HEK293 (cell line): Measurements from ENCODE around the gene ATP2B3.
A peak's percentile ranks its signal among the peaks of the same experiment; 100 is the strongest.

ENCODE experiments used
- CTCF ChIA-PET: fragments of 350-600 bp; formaldehyde crosslinking; extraction: SDS; loops from one replicate; lab custom pipeline; 2021; ENCODE audit warnings: antibody characterized with exemption; lab: Yijun Ruan, JAX
- POLR2A ChIA-PET: fragments of 300-600 bp; formaldehyde crosslinking; extraction: SDS; loops from one replicate; lab custom pipeline; 2020; ENCODE audit warnings: antibody characterized with exemption, inconsistent platforms; lab: Yijun Ruan, JAX
- H3K27ac ChIP-seq: fragments of 200-500 bp; sonication (Bioruptor generic); 2 replicates; pipeline ENCODE4 v1.5.1; 2014; ENCODE audit warnings: low read depth, low read length, control low read depth, inconsistent platforms; ENCODE audit errors: extremely low read depth
- H3K36me3 ChIP-seq, 2 experiments: fragments of 200-500 bp in 1 of 2; sonication (Bioruptor generic) in 1 of 2; 1 replicate in 1 of 2; 2 replicates in 1 of 2; pipeline ENCODE4 v1.5.1; 2014 to 2017; ENCODE audit warnings: inconsistent platforms in 2 of 2, low read length in 2 of 2; ENCODE audit not compliant: control insufficient read depth in 2 of 2, insufficient read depth in 1 of 2
- H3K4me1 ChIP-seq: fragments of 200-500 bp; sonication (Bioruptor generic); 2 replicates; pipeline ENCODE4 v1.5.1; 2014; ENCODE audit warnings: mild to moderate bottlenecking, low read length, inconsistent platforms; ENCODE audit not compliant: control insufficient read depth, insufficient read depth
- H3K4me3 ChIP-seq: 2 replicates; pipeline ENCODE4 v1.5.1; 2011; ENCODE audit warnings: low read depth, mild to moderate bottlenecking, control low read depth, low read length, moderate library complexity
- H3K9me3 ChIP-seq: fragments of 200-500 bp; sonication (Bioruptor generic); 2 replicates; pipeline ENCODE4 v1.5.1; 2014; ENCODE audit warnings: low read depth, low read length, inconsistent platforms; ENCODE audit not compliant: control insufficient read depth, insufficient read depth
- GLIS1 ChIP-seq: fragments of 450-650 bp; formaldehyde crosslinking; IDR thresholded peaks from 2 replicates; pipeline ENCODE4 v1.5.1; 2016; ENCODE audit warnings: missing biosample characterization, missing genetic modification characterization
- MEIS1 ChIP-seq: sonication (generic); formaldehyde crosslinking; IDR thresholded peaks from 2 replicates; pipeline ENCODE4 v1.8.1; 2022; ENCODE audit warnings: missing genetic modification reagents, mild to moderate bottlenecking, borderline replicate concordance
- OSR2 ChIP-seq: fragments of 450-650 bp; formaldehyde crosslinking; IDR thresholded peaks from 2 replicates; pipeline ENCODE4 v1.5.1; 2016; ENCODE audit warnings: missing biosample characterization, missing genetic modification characterization
- SP7 ChIP-seq: fragments of 450-650 bp; formaldehyde crosslinking; IDR thresholded peaks from 2 replicates; pipeline ENCODE4 v1.5.1; 2016; ENCODE audit warnings: missing biosample characterization, missing genetic modification characterization
- WT1 ChIP-seq: fragments of 450-650 bp; formaldehyde crosslinking; IDR thresholded peaks from 2 replicates; pipeline ENCODE4 v1.5.1; 2016; ENCODE audit warnings: missing biosample characterization, missing genetic modification characterization
- ZFHX2 ChIP-seq: fragments of 450-650 bp; formaldehyde crosslinking; conservative IDR thresholded peaks from 2 replicates; pipeline ENCODE4 v1.5.1; 2016; ENCODE audit warnings: missing biosample characterization, missing genetic modification characterization
- ZIC2 ChIP-seq: fragments of 450-650 bp; formaldehyde crosslinking; IDR thresholded peaks from 2 replicates; pipeline ENCODE4 v1.5.1; 2016; ENCODE audit warnings: missing biosample characterization, missing genetic modification characterization
- ZNF121 ChIP-seq: fragments of 450-650 bp; formaldehyde crosslinking; IDR thresholded peaks from 2 replicates; pipeline ENCODE4 v1.5.1; 2016; ENCODE audit warnings: missing biosample characterization, missing genetic modification characterization
- ZNF175 ChIP-seq: fragments of 450-650 bp; formaldehyde crosslinking; IDR thresholded peaks from 2 replicates; pipeline ENCODE4 v1.5.1; 2016; ENCODE audit warnings: missing biosample characterization, missing genetic modification characterization
- ZNF335 ChIP-seq: fragments of 450-650 bp; formaldehyde crosslinking; conservative IDR thresholded peaks from 2 replicates; pipeline ENCODE4 v1.5.1; 2016; ENCODE audit warnings: missing biosample characterization, missing genetic modification characterization
- ZNF350 ChIP-seq: fragments of 450-650 bp; formaldehyde crosslinking; IDR thresholded peaks from 2 replicates; pipeline ENCODE4 v1.5.0; 2017; ENCODE audit warnings: missing biosample characterization, mild to moderate bottlenecking, missing genetic modification characterization
- ZNF423 ChIP-seq: fragments of 450-650 bp; formaldehyde crosslinking; IDR thresholded peaks from 2 replicates; pipeline ENCODE4 v1.5.1; 2016; ENCODE audit warnings: missing biosample characterization, missing genetic modification characterization
- ZNF571 ChIP-seq: fragments of 450-650 bp; formaldehyde crosslinking; IDR thresholded peaks from 2 replicates; pipeline ENCODE4 v1.5.0; 2017; ENCODE audit warnings: missing biosample characterization, missing genetic modification characterization
- ZNF654 ChIP-seq: fragments of 450-650 bp; formaldehyde crosslinking; IDR thresholded peaks from 2 replicates; pipeline ENCODE4 v1.5.1; 2016; ENCODE audit warnings: low read depth, missing biosample characterization, missing genetic modification characterization
- ZSCAN4 ChIP-seq: fragments of 450-650 bp; formaldehyde crosslinking; IDR thresholded peaks from 2 replicates; pipeline ENCODE4 v1.5.1; 2017; ENCODE audit warnings: missing biosample characterization, missing genetic modification characterization
- TF ChIP-seq, protein P1 (sequence below): fragments of 450-650 bp; formaldehyde crosslinking; IDR thresholded peaks from 2 replicates; pipeline ENCODE4 v1.5.1; 2016; ENCODE audit warnings: missing biosample characterization, missing genetic modification characterization
- TF ChIP-seq, protein P2 (sequence below): fragments of 450-650 bp; formaldehyde crosslinking; optimal IDR thresholded peaks from 2 replicates; pipeline ENCODE3; 2016; ENCODE audit warnings: missing biosample characterization, mild to moderate bottlenecking, missing genetic modification characterization
- TF ChIP-seq, protein P3 (sequence below): fragments of 450-650 bp; formaldehyde crosslinking; IDR thresholded peaks from 2 replicates; pipeline ENCODE4 v1.5.1; 2016; ENCODE audit warnings: missing biosample characterization, missing genetic modification characterization

Gene ATP2B3

GRCh38 chrX:153539171-153539978 lies 21.9 kb downstream of the ATP2B3 start (continued):
- peak; percentile 85 for TF ChIP-seq ZNF654 (tag by site-specific recombination)
- TF ChIP-seq ZNF175, result no peak
- TF ChIP-seq, protein P1, sequence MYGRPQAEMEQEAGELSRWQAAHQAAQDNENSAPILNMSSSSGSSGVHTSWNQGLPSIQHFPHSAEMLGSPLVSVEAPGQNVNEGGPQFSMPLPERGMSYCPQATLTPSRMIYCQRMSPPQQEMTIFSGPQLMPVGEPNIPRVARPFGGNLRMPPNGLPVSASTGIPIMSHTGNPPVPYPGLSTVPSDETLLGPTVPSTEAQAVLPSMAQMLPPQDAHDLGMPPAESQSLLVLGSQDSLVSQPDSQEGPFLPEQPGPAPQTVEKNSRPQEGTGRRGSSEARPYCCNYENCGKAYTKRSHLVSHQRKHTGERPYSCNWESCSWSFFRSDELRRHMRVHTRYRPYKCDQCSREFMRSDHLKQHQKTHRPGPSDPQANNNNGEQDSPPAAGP (tag by site-specific recombination), result peak; percentile 46; the same call in 1 of the 2 replicates
- no peak for TF ChIP-seq SP7 (tag by site-specific recombination)
- TF ChIP-seq, protein P2, sequence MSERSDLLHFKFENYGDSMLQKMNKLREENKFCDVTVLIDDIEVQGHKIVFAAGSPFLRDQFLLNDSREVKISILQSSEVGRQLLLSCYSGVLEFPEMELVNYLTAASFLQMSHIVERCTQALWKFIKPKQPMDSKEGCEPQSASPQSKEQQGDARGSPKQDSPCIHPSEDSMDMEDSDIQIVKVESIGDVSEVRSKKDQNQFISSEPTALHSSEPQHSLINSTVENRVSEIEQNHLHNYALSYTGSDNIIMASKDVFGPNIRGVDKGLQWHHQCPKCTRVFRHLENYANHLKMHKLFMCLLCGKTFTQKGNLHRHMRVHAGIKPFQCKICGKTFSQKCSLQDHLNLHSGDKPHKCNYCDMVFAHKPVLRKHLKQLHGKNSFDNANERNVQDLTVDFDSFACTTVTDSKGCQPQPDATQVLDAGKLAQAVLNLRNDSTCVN (tag by site-specific recombination), result peak; percentile 23

DNA sequence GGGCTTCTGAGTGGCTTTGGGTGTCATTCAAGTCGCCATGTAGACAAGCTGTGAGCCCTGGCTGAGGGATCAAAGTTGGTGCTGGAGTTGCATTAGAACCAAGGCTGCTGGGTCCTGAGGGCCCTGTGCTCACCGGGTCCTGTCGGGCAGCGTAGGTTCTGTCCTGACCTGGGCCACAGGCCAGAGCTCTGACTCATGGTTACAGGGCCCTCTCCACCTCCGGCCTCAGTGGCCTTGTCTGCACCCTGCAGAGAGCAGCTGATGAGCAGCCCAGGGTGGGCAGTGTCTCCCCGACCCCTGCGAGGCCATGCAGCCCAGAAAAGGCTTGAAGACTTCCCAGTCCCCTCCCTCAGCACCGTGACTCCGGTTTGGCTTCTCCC lies 22.5 kb downstream of the ATP2B3 start:
- Histone ChIP-seq H3K9me3 (no peaks in the 10 kb centered on the region), H3K27ac (no peak overlapping the region)
- CTCF ChIA-PET, result interaction anchor here (0.6 to 3.5 kb wide), 36 partner anchors 9 to 1155 kb away, joined by 3 to 63 read pairs (median 5); partner anchors contain the start of genes DUSP9 and HAUS7
- POLR2A ChIA-PET, result no interaction called here
- TF ChIP-seq ZSCAN4 (tag by site-specific recombination) (no peak), ZNF350 (tag by site-specific recombination) (no peak), OSR2 (tag by site-specific recombination) (no peak), ZNF121 (tag by site-specific recombination) (no peak), MEIS1 (CRISPR knock-in tag) (no peak), ZNF423 (tag by site-specific recombination) (0 out of 2 replicates have a peak, but pooled peaks have one; percentile 1), ZNF335 (0 out of 2 replicates have a peak, but pooled peaks have one; percentile 34), ZFHX2 (0 out of 2 replicates have a peak, but pooled peaks have one; percentile 1), ZNF571 (tag by site-specific recombination) (no peak)
- TF ChIP-seq, protein P3, sequence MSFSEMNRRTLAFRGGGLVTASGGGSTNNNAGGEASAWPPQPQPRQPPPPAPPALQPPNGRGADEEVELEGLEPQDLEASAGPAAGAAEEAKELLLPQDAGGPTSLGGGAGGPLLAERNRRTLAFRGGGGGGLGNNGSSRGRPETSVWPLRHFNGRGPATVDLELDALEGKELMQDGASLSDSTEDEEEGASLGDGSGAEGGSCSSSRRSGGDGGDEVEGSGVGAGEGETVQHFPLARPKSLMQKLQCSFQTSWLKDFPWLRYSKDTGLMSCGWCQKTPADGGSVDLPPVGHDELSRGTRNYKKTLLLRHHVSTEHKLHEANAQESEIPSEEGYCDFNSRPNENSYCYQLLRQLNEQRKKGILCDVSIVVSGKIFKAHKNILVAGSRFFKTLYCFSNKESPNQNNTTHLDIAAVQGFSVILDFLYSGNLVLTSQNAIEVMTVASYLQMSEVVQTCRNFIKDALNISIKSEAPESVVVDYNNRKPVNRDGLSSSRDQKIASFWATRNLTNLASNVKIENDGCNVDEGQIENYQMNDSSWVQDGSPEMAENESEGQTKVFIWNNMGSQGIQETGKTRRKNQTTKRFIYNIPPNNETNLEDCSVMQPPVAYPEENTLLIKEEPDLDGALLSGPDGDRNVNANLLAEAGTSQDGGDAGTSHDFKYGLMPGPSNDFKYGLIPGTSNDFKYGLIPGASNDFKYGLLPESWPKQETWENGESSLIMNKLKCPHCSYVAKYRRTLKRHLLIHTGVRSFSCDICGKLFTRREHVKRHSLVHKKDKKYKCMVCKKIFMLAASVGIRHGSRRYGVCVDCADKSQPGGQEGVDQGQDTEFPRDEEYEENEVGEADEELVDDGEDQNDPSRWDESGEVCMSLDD (tag by site-specific recombination), result no peak
- TF ChIP-seq, all 188 proteins: peak for 3
- Histone ChIP-seq H3K4me1 (no peaks in the 10 kb centered on the region), H3K36me3 (no peaks in the 10 kb centered on the region), H3K4me3 (no peak overlapping the region)

DNA sequence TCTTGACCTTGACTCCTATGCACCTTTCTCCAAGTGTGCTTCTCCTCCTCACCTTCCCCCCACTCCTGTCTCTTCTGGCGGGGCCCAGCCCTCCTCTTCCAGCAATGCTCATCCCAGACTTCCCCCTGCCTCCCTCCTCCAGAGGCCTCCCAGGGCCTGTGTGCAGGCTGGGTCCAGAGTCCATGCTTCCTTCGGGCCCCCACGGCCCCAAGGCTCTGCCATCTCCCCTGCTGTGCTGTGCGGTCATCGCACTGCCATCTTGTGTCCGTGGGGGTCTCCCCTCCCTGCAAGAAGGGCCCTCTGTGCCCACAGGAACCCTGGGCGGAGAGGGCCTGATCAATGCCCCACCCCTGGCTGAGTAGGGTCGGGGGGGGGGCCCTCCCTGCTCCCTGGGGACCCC lies 27.3 kb downstream of the ATP2B3 start:
- H3K27ac ChIP-seq, result no peak overlapping the region
- CTCF ChIA-PET, result interaction anchor here (1.5 kb wide), 1 partner anchor 37 kb away, joined by 4 read pairs; no protein-coding TSS in a partner anchor
- POLR2A ChIA-PET, result no interaction called here
- peak; percentile 86 for TF ChIP-seq GLIS1
- no peak for TF ChIP-seq WT1 (tag by site-specific recombination)
- TF ChIP-seq ZIC2 (tag by site-specific recombination), result peak; percentile 38
- H3K36me3 ChIP-seq, result no peaks in the 10 kb centered on the region
- H3K9me3 ChIP-seq, result no peaks in the 10 kb centered on the region
- no peak overlapping the region for H3K4me3 ChIP-seq
- no peaks in the 10 kb centered on the region for H3K4me1 ChIP-seq
